Measurements from ENCODE around the gene SOX11. TPM values are rescaled to one million over a fixed set of nuclear protein-coding genes. Genes with fewer than 3 reads are reported as not detected.
"Not testable (repeated sequence)": the region's sequence is repeated elsewhere in the genome, so short reads cannot be mapped to it uniquely, and the experiment has no call there.

The SOX11 gene
- total RNA-seq, 1 donor, result under 0.01 TPM

GRCh38 chr2:5666798-5667197 is 25.4 kb upstream of the SOX11 start:
- no peak for DNase-seq (ENCODE audit: low read depth)
- H3K4me3 ChIP-seq (ENCODE audit: low read depth, low read length), result no peak overlapping the region
- TF ChIP-seq CTCF (IDR thresholded peaks at IDR 0.05; ENCODE audit: insufficient read depth, low read depth, low read length), result no peak

GRCh38 chr2:5667655-5668054 is 24.5 kb upstream of the SOX11 start:
- H3K4me3 ChIP-seq (ENCODE audit: low read depth, low read length); DNase-seq (ENCODE audit: low read depth): not testable (repeated sequence)

DNA sequence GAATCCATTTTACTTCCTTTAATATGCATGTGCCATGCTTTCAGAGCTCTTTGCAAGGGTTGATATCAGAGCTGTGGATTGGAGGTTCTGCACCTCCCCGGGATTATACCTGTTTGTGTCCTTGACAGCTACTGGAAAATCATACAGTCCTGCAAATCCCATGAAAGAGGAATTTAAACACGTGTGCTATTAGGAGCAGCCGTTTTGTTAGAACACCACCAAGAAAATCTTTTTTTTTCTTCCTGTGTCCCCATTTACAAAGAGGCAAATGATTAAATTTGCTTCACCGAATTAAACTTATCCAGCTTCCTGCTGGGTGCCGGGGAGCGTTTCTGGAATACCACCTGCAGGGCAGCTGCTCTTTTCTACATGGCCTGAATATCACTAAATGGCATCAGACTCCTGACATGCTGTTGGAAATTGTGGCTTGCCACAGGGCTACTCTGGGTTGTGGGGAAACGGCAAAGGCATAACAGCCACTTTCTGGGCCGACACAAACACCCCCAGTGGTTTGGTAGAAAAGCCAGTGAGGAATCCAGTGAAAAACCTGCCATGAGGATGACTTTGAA is 23.4 kb upstream of the SOX11 start:
- DNase-seq (ENCODE audit: low read depth), result no peak
- H3K4me3 ChIP-seq (ENCODE audit: low read depth, low read length), result no peak overlapping the region
- no peak for TF ChIP-seq CTCF (IDR thresholded peaks at IDR 0.05; ENCODE audit: insufficient read depth, low read depth, low read length)

DNA sequence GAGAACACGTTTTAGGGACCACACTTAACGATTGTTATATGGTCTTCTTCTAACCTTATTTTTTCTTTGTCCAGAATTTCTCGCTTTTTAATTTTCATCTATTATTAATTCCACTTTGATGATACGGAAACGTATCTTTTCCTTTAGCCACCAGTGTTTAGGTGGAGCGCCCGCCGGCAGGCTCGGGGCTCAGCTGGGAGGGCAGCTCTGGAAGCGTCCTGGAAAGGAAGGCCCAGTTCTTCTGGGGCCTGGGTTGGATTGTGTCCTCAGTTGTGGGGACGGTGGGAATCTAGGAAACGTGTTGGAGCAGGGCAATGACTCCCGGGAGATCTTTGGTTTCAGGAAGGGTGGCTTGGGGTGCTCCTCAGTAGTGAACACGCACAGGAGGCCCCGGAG is 19.4 kb upstream of the SOX11 start:
- DNase-seq (ENCODE audit: low read depth), result no peak
- H3K4me3 ChIP-seq (ENCODE audit: low read depth, low read length), result no peak overlapping the region
- TF ChIP-seq CTCF (IDR thresholded peaks at IDR 0.05; ENCODE audit: insufficient read depth, low read depth, low read length), result no peak

DNA sequence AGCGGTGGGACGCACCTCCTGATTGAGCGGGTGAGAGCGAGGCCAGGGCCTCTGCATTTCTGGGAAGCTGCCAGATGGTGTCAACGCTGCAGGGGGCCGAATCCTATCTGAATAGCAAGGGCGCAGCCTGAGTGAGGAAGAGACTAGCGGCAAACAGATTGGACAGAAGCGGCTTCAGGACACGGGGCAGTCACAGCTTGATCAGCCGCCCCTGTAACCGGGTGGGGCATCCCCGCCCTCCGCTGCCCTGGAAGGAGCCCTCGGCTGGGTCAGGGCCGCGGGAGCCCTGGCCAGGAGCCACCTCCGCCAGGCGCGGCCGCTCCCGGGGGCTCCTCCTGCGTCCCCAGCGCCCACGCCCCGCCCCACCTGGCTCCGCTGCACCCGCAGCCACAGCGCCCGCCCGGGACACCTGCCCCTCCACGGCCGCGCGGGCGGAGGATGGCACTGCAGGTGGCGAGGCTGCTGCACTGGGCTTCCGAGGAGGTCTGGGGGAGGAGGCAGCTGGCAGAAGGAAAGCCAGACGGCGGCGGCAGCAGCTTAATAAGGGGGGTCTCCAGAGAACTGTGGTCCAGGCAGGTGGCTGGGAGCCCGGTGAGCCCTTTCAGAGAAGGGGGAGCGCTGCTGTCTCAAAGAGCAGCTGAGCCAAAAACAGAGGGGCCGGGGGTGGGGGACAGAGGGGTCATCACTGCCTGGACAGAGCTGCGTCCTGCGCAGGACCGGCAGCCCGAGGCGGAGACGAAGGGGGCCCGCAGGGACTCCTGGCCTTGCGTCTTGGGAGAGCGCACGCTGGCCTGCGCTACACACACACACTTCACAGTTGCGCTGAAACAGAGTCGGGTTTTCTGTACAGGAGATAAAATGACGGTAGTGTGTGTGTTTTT is 18.8 kb upstream of the SOX11 start:
- no peak overlapping the region for H3K4me3 ChIP-seq (ENCODE audit: low read depth, low read length)
- DNase-seq (ENCODE audit: low read depth), result no peak
- no peak for TF ChIP-seq CTCF (IDR thresholded peaks at IDR 0.05; ENCODE audit: insufficient read depth, low read depth, low read length)

GRCh38 chr2:5674026-5674340 is 18.2 kb upstream of the SOX11 start:
- no peak overlapping the region for H3K4me3 ChIP-seq (ENCODE audit: low read depth, low read length)
- no peak for TF ChIP-seq CTCF (IDR thresholded peaks at IDR 0.05; ENCODE audit: insufficient read depth, low read depth, low read length)
- DNase-seq (ENCODE audit: low read depth), result no peak

- H3K4me3 ChIP-seq (ENCODE audit: low read depth, low read length), result no peak overlapping the region
- no peak for TF ChIP-seq CTCF (IDR thresholded peaks at IDR 0.05; ENCODE audit: insufficient read depth, low read depth, low read length)
- no peak for DNase-seq (ENCODE audit: low read depth)
These were observed 15.1 kb upstream of the SOX11 start for GRCh38 chr2:5677133-5677532.
